ENCODE results near the gene IDH2.

IDH2 gene

DNA sequence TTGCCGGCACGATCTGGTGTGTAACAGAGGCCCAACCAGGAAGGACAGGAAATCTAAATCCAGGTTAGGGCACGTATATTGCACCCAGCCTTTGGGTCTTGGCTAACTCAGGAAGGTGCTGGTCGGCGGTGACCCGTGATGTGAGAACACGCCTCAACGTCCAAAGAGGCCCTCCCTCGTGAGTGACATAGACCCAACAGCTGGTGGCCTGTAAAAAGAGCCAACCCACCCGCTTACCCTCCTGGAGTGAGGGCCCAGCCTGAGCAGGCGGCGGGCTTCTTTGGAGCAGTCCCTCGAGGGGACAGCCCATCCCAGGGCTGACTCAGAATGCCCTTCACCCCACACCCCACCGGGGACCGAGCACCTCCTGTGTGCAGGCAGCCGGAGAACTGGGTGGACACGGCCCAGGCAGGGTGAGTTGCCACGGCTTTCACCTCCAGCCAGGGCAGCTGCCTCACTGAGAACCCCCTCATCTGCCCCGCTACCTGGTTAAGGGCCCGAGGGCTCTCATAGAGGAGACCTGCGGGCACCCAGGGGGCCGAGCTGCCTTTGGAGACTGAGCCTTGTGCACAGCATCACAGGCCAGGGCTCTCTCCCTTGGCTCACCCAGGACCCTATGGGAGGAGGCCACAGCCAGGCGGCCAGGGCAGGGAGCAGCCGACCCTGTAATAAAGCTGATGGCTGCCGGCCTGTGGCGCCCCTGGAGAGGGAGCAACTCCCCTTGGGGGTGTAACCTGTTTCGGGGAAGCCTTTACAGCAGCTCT is 59.3 kb downstream of the IDH2 start:
- ATAC-seq, result no peak

DNA sequence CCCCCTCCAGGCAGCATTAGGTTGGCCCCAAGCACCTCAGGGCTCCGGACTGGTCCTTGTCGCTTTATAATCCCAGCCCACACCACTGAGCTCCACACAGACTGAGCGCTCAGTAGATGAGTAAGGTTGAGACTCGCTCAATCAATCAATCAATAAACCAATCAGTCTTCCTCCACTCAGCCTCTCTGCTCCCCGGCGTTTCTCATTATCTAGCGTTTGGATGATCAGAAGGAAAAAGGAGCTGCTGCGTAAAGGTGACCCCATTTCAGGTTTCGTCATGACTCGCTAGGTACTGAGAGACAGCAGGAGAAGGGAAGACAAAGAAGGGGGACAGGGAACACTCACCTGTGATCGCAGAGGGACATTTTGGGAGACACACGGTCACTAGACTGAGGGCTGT is 59.9 kb downstream of the IDH2 start:
- ATAC-seq, result no peak

DNA sequence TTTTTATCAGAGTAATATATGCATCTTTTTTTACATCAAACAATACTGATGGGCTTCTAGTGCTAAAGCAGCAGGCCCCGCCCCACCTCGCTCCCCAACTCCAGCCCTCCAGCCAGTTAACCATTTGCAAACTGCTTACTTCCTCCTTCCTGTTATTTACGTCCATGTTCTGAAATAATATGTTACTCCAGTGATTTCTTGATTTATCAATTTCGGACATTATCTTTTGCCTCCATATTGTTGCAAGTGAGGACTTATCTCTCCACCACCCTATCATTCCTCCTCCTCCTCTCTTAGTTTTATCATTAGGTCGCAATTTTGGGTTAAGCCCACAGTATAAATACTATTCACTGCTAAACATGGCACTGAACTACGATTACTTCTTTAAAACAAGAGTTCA is 61.6 kb downstream of the IDH2 start:
- no peak for ATAC-seq

DNA sequence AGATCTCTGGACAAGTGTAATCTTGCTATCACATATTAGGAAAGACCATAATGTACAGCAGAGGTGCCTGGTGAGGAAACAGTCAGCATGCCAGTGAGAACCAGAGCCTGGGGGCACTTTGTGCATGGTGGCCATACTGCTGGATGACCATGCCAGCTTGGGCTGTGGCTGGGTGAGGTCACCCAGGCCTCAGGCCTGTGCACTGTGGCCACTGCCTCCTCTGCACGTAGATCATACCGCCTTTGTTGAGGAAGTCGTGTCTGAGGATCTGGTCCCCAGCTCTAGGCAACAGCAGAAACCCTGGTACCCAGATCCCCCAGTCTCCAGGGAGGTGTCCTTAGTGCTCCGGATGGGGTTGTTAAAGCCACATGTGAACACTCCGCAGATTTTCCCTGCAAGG is 62.3 kb downstream of the IDH2 start:
- no peak for ATAC-seq

DNA sequence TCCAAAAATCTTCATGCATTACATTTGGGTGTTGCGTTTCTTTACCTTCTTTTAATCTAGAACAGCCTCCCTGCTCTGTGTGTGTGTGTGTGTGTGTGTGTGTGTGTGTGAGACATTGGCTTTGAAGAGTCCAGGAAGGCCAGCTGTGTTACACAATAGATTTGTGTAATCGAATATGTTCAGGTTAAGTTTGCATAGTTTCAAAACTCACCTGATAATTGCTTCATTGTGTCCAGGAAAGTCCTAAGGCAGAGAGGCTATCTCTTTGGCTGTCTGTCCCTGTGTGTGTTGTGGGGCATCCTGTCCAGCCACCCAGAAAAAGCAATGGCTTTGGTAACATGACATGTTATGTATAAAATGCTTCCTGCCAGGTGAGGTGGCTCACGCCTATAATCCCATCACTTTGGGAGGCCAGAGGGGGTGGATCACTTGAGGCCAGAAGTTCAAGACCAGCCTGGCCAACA is 63.6 kb downstream of the IDH2 start:
- peak; percentile 1 to 9 for ATAC-seq

DNA sequence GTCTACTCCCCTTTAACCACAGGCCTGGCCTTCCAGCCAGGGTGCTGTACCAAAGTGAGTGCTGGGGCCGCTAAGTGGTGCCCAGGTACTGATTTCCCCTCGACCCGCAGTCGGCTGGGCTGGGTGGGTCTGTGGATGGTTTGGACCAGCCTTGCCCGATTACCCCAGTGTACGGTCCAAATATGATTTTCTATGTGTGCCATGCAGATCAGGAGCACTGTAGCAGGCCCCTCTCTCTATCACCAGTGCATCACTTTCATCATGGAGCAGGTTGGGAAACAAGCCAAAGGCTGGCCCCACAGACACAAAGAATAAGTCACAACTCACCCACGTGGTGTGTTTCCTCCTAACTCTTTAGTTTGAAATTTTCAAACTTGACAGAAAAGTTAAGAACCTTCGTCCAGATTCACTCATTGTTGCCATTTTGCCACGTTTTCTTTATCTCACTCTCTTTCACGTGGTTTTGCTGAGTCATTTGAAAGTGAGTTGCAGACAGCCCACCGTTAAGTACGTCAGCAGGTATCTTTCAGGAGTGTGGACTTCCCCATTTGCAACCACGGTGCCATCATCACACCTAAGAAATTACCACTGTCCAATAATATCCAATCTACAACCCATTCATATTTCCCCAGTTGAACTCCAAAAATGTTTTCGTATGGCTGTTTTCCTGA is 64.2 kb downstream of the IDH2 start:
- peak; percentile 94 to 95 for ATAC-seq

DNA sequence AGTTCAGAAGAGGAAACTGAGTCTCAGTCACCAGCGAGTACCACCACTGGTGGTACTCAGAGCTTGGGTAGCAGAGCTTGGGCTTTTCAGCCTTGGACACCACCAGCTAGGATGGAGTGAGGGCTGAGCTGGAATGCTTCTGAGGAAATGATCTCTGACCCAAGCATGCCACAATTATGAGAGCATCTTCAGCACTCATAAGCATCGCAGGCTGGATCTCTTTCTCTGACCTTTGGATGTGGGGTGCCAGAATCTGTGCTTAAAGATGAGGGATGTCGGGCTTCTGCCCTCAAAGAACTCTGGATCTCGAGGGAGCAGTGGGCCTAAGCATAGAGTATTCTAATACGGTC is 64.8 kb downstream of the IDH2 start:
- no peak for ATAC-seq

DNA sequence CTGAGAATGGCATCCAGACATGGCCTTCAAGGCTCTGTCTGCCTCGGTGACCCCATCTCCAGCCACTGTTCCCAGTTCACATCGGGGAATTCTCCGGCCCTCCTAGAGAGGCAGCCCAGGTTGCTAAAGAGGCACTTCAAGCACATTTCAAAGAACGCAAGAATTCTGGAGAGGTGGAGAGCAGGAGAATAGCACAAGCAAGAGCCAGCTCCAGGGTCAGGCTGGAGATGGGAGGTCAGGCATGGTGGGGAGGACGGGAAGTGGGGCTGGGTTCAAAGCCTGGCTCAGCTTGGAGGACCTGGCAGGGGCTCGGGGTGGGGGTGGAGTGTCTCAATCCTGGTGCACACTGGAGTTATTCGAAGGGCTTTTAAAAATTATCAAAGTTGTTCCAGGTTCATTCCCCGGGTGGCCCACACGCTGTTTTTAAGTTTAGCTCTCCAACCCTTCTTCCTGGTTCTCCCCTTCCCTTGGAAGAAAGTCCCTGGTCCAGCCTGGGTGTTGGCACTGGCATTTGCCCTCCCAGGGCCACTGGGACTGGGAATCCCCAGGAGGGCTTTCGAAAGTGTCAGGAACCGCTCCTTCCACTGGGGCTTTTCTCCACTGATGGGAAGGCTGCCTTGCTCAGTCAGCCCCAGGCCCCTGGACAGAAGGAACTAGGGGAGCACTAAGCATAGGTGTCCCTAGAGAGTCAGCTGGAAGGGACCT is 65.3 kb downstream of the IDH2 start:
- no peak for ATAC-seq

DNA sequence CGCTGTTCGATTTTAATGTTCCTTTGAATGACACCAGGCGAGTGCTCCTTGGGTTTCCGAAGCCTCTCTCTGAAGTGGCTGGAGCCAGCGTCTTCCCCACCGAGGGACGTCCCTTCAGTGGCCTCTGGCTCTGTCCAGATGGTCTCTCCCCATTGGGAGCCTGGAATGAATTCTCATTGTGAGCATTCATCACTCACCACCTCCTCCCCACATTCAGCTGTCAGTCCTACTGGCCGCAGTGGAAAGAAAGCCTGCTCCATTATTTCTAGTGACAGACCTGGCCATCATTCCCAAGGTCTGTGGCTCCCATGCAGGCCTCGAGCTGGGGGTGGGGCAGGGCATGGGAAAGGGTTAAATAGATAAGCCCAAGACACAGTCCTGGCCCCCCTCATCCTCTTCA is 65.9 kb downstream of the IDH2 start:
- ATAC-seq, result no peak

DNA sequence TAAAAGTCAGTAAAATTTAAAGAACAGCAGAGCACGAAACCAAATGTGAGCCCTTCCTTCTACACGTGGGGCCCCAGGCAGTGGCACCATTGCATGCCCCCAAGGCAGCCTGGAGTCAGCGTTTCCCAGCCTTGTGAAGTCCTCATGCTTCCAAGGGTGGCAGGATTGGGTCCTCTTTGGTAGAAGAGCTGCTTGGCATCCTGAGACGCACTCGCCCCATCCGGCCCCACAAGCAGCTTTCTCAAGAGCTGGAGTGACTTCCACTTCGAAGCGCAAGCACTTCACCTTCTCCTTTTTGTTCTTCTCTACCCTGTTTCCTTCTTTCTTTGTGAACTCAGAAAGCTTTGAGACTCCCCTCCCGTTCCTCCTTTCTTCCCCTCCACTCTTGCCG is 66.4 kb downstream of the IDH2 start:
- ATAC-seq, result no peak

DNA sequence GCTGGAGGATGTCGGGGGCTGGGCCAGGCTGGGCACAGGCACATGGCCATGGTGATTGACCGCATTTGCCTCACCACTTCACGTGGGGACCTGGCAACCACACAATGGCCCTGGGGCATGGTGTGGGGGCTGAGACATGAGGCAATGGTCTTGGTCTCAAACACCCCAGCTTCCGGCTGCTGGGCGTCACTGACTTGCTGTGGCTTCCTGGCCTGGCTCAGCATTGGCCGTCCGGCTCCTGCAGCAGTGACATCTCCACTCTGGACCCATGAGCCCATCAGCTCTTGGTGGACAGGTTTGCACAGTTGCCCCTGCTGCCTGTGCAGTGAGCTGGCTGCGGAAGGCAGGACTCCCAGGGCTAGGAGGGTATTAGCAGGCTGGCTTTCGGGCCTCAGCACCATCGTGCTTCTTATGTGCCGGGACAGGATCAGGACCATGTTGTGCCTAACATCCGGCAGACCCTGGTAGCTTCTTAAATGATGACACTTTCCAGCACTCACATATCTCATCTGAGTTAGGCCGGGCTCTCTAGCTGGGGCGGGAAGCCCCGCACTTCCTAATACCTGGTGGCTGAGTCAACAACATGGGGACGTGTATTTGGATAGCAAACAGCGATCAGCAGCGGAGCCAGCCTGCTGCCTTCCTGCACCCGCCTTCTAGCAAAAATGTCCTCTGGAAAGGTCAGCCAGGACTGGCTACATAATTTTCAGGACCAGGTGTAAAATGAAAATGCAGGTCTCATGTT is 67.0 kb downstream of the IDH2 start:
- ATAC-seq, result no peak

DNA sequence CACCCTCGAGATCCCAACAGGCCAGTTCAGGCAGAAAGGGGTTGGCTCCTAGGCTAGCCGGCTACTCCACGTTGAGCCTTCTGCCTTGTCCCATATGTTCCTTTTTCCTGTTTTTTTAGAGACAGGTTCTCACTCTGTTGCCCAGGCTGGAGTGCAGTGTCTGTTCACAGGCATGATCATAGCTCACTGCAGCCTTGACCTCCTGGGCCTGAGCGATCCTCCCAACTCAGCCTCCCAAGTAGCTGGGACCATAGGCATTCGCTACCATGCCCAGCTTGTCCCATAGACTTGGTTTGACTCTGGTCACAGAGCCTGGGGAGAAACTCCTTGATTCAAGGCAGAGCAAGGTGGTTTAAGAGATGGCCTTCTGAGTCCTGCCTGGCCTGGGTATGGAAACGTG is 68.8 kb downstream of the IDH2 start:
- no peak for ATAC-seq

Data from activated CD4-positive, CD25-positive, alpha-beta regulatory T cell treated with anti-CD3 and anti-CD28 coated beads, Interleukin-2, amount 50 U/mL, for 24 hours (primary cell).